GM12864 (cell line): Measurements from ENCODE around the gene MAST1.
A peak's percentile ranks its signal among the peaks of the same experiment; 100 is the strongest.

Experiments used
- DNase-seq: peaks from one replicate; pipeline ENCODE4 v3.0.0-alpha.2; 2011; ENCODE audit warnings: low read depth
- H3K4me3 ChIP-seq: 2 replicates; pipeline ENCODE4 v1.5.1; 2011; ENCODE audit warnings: mild to moderate bottlenecking, low read depth, low read length, control low read depth
- TF ChIP-seq, protein P1 (sequence below): IDR thresholded peaks from 2 replicates; pipeline ENCODE4 v1.5.1; 2011; ENCODE audit warnings: low read depth, mild to moderate bottlenecking, moderate library complexity, low read length, control low read depth, inconsistent platforms; ENCODE audit errors: missing control alignments

The MAST1 gene

DNA sequence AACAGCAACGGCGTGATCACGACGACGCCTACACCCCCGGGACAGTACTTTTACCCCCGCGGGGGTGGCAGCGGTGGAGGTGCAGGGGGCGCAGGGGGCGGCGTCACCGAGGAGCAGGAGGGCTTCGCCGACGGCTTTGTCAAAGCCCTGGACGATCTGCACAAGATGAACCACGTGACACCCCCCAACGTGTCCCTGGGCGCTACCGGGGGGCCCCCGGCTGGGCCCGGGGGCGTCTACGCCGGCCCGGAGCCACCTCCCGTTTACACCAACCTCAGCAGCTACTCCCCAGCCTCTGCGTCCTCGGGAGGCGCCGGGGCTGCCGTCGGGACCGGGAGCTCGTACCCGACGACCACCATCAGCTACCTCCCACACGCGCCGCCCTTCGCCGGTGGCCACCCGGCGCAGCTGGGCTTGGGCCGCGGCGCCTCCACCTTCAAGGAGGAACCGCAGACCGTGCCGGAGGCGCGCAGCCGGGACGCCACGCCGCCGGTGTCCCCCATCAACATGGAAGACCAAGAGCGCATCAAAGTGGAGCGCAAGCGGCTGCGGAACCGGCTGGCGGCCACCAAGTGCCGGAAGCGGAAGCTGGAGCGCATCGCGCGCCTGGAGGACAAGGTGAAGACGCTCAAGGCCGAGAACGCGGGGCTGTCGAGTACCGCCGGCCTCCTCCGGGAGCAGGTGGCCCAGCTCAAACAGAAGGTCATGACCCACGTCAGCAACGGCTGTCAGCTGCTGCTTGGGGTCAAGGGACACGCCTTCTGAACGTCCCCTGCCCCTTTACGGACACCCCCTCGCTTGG lies 46.1 kb upstream of the MAST1 start:
- no peak for DNase-seq
- H3K4me3 ChIP-seq: peak overlapping the region; percentile 89
- TF ChIP-seq, protein P1, sequence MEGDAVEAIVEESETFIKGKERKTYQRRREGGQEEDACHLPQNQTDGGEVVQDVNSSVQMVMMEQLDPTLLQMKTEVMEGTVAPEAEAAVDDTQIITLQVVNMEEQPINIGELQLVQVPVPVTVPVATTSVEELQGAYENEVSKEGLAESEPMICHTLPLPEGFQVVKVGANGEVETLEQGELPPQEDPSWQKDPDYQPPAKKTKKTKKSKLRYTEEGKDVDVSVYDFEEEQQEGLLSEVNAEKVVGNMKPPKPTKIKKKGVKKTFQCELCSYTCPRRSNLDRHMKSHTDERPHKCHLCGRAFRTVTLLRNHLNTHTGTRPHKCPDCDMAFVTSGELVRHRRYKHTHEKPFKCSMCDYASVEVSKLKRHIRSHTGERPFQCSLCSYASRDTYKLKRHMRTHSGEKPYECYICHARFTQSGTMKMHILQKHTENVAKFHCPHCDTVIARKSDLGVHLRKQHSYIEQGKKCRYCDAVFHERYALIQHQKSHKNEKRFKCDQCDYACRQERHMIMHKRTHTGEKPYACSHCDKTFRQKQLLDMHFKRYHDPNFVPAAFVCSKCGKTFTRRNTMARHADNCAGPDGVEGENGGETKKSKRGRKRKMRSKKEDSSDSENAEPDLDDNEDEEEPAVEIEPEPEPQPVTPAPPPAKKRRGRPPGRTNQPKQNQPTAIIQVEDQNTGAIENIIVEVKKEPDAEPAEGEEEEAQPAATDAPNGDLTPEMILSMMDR: no peak

DNA sequence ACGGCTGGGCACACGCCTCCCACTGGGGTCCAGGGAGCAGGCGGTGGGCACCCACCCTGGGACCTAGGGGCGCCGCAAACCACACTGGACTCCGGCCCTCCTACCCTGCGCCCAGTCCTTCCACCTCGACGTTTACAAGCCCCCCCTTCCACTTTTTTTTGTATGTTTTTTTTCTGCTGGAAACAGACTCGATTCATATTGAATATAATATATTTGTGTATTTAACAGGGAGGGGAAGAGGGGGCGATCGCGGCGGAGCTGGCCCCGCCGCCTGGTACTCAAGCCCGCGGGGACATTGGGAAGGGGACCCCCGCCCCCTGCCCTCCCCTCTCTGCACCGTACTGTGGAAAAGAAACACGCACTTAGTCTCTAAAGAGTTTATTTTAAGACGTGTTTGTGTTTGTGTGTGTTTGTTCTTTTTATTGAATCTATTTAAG lies 45.4 kb upstream of the MAST1 start:
- DNase-seq: no peak
- TF ChIP-seq, protein P1: no peak
- peak overlapping the region; percentile 89 for H3K4me3 ChIP-seq

DNA sequence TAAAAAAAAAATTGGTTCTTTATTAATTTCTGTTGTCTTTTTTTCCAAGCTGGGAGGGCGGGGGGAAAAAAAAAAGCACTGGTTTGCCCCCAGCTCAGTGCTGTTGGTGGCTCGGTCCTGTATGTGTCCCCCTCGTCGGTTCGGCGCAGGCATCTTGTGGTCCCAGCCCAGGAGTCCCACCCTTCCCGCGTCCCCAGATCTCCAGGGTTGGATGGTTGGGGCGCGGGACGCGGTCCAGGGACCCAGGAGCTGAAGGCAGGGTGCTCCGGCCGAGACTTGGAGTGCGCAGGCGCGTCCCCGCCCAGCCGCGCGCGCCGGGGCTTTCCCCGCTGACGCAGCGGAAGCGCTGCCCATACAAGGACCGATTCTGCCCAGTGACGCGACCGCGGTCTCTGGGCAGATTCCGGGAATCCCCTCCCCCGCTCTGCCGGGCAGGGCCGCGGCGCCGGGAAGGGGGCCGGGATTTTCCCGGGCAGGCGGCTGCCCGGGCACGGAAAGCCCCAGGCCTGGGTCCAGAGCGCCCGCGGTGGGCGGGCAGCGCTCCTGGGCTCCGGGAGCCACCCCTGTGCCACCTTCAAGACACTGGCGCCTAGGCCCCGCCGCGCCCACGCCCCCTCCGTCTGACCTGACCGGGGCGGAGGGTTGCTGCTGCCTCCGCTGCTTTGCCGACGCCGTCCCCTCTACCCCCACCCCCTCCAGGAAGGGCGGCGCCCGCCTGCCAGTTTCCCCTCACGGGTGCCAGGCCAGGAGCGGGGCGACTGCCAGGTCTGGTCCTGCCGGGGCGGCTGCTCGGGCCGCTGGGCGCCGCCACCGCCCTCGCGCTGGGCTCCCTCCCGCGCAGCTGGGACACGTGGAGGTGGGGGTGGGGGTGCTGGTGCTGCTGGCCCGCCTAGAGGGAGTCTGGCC lies 44.8 kb upstream of the MAST1 start:
- peak overlapping the region; percentile 89 for H3K4me3 ChIP-seq
- no peak for DNase-seq
- TF ChIP-seq, protein P1: no peak

DNA sequence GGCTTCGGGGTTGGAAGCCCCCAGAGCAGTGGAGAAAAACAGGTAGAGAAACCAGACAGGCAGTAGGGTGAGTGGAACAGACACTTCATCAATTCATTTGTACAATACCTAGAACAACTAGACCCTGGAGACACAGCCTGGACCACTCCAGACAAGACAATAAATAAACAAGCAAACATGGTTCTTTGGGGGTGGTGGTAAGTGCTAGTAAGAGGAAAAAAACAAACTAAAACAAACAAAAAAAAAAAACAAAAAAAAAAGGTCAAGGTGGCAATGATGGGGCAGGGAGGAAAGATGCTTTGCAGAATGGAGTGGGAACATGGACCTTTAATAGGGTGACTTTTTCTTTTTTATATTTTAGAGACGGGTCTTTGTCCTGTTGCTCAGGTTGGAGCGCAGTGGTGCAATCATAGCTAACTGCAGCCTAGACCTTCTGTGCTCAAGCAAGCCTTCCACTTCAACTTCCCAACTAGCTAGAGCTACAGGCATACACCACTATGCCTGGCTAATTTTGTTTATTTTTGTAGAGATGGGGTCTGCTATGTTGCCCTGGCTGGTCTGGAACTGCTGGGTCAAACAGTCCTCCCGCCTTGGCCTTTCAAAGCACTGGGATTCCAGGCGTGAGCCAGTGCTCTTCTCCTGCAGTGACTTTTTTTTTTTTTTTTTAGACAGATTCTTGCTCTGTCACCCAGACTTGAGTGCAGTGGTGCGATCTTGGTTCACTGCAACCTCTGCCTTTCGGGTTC lies 43.9 kb upstream of the MAST1 start:
- peak overlapping the region; percentile 89 for H3K4me3 ChIP-seq
- DNase-seq: no peak
- TF ChIP-seq, protein P1: no peak

DNA sequence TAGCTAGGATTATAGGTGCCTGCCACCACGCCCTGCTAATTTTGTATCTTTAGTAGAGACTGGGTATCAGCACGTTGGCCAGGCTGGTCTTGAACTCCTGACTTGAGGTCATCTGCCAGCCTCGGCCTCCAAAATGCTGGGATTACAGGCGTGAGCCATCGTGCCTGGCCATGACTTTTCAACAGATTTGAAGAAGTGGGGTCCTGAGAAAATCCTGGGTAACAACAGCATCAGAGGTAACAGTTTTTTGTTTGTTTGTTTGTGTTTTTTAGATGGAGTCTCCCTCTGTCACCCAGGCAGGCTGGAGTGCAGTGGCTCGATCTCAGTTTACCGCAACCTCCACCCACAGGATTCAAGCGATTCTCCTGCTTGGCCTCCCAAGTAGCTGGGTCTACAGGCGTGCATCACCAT lies 43.3 kb upstream of the MAST1 start:
- TF ChIP-seq, protein P1: no peak
- H3K4me3 ChIP-seq: no peak overlapping the region
- no peak for DNase-seq

DNA sequence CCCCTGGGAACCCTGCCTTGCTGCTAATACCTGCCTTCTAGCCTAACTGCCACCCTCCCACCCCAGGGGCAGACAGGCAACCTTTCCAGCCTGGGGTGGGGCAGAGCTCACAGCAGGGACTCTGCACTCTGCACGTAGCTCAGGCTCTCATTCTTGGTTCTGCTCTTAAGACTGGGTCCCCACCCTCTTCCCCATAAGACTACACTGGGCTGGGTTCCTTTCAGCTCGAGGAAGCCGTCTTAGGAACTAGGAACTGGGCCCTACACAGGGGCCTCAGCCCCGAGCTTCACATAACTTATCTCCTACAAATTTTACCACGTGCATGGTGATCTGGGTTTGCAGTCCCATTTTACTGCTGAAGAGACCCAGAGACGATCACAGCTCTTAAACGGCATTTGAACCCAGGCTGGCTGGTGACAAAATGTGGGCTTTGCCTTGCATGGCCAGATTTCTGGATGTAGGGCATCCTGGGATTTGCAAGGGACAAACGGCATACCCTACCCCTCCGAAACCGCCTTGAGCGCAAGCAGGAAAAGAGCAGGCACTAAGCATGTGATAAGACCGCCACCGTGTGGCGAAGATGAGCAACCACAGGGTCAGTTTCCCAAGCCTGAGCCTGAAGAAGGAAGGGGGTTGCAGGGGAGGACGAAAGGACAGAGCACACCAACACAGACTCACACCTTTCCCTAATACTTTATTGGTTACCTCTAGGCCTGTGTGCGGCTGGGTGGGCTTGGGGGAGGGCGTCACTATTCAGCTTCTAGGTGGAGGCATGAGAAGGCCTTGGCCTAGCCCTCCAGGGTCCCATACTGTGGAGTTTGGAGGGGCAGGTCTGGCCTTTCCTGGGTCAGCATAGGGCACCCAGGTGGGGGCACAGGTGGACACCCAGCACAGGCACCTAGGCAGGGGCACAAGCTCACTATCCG lies 41.9 kb upstream of the MAST1 start:
- no peak overlapping the region for H3K4me3 ChIP-seq
- DNase-seq: no peak

More for the DNA sequence above, 41.9 kb upstream of the MAST1 start:
- TF ChIP-seq, protein P1: peak; percentile 99
